ENCODE data around the gene FGD2.

GRCh38 chr6:36963451-36964290 lies 41.8 kb upstream of the FGD2 start:
- TF ChIP-seq POLR2A (IDR thresholded peaks at IDR 0.05; ENCODE audit: low read depth, low read length) (no peak), TAF1 (IDR thresholded peaks at IDR 0.05; ENCODE audit: borderline replicate concordance, low read depth, low read length) (no peak)
